Osteoblast (primary cell): ENCODE results near the gene STON2. TPM values are rescaled to one million over a fixed set of nuclear protein-coding genes. Genes with fewer than 3 reads are reported as not detected.

Source experiments
- DNase-seq: peaks from one replicate; pipeline ENCODE4 v3.0.0; 2011; ENCODE audit warnings: low spot score, mixed read lengths; ENCODE audit not compliant: insufficient read length; ENCODE audit errors: missing footprints
- H2AFZ ChIP-seq: 2 replicates; pipeline ENCODE4 v1.6.0; 2011; ENCODE audit warnings: mild to moderate bottlenecking, low read length
- H3K27ac ChIP-seq: 2 replicates; pipeline ENCODE4 v1.5.1; 2011; ENCODE audit warnings: mild to moderate bottlenecking, low read depth, low read length, moderate library complexity
- H3K27me3 ChIP-seq: 2 replicates; pipeline ENCODE4 v1.6.0; 2012; ENCODE audit warnings: mild to moderate bottlenecking, control low read depth, inconsistent platforms, low read length, moderate library complexity; ENCODE audit not compliant: insufficient read depth
- H3K36me3 ChIP-seq: 2 replicates; pipeline ENCODE4 v1.5.1; 2011; ENCODE audit warnings: mild to moderate bottlenecking, low read length, control low read depth, moderate library complexity; ENCODE audit not compliant: insufficient read depth
- H3K4me1 ChIP-seq: 2 replicates; pipeline ENCODE4 v1.5.1; 2011; ENCODE audit warnings: mild to moderate bottlenecking, low read length, control low read depth, moderate library complexity; ENCODE audit not compliant: insufficient read depth
- H3K4me2 ChIP-seq: 2 replicates; pipeline ENCODE4 v1.6.0; 2011; ENCODE audit warnings: mild to moderate bottlenecking, low read length; ENCODE audit not compliant: insufficient read depth
- H3K4me3 ChIP-seq: fragments of 200-600 bp; sonication (generic); 3 replicates; pipeline ENCODE4 v1.5.1; 2012; ENCODE audit warnings: mild to moderate bottlenecking, low read length, inconsistent platforms; ENCODE audit not compliant: insufficient read depth
- H3K79me2 ChIP-seq: 2 replicates; pipeline ENCODE4 v1.6.0; 2012; ENCODE audit warnings: mild to moderate bottlenecking, low read length, control low read depth, inconsistent platforms; ENCODE audit not compliant: insufficient read depth
- H3K9me3 ChIP-seq: 2 replicates; pipeline ENCODE4 v1.5.1; 2011; ENCODE audit warnings: low read depth, low read length, control low read depth
- H4K20me1 ChIP-seq: 2 replicates; pipeline ENCODE4 v1.6.0; 2012; ENCODE audit warnings: mild to moderate bottlenecking, low read length, control low read depth; ENCODE audit not compliant: insufficient read depth
- total RNA-seq: library from RNA; depleted of rRNA; stranded (reverse); fragments of >200 nt; gene quantifications from 2 replicates; pipeline ENCODE4 v1.2.3, GENCODE V29; 2012
- TF ChIP-seq, protein P1 (sequence below): IDR thresholded peaks from 2 replicates; pipeline ENCODE4 v1.5.1; 2011; ENCODE audit warnings: mild to moderate bottlenecking, low read depth, low read length, moderate library complexity; ENCODE audit errors: extremely low read depth

The STON2 gene
- total RNA-seq, 1 donor = 49.6 TPM

DNA sequence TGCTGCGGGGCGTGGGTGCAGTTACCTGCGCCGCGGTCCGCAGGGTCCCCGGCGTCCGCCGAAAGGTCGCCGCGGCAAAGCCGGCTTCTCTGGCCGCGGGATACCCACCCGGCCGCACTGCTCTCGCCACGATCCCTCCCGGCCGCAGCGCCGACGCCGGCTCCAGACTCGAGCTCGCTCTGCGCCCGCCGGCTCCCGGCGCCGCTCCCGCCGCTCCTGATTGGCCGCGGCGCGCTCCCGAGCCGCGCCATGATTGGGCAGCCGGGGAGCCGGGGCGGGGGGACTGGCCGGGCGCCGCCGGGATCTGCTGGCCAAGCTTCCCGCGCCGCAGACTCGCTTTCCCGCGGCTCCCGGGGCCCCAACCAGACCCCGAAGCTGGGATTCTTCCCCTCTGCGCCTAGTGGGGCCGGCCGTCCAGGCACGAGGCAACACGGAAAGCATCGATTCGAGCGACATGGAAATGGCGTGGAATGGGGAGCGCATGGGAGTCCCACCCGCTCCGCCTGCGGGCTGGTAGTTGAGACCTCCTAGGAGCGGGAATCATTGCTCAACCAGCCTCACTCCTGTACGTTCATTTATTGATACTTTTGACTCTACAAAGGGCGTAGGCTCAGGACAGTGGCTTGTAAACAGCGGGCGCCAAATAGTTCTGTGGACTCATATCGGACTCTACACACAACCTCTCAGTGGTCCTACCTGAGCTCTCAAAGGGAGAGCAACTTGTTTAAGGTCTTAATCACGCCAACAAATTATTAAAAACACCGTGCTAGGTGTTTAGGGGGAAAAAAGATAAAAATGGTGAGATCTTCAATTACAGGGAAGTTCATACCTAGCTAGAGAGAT, 36.4 kb upstream of the STON2 start:
- H4K20me1 ChIP-seq = no peaks in the 10 kb centered on the region
- H3K9me3 ChIP-seq = no peaks in the 10 kb centered on the region
- peaks cover 4% of the 10 kb centered on the region for H3K4me1 ChIP-seq
- TF ChIP-seq, protein P1, sequence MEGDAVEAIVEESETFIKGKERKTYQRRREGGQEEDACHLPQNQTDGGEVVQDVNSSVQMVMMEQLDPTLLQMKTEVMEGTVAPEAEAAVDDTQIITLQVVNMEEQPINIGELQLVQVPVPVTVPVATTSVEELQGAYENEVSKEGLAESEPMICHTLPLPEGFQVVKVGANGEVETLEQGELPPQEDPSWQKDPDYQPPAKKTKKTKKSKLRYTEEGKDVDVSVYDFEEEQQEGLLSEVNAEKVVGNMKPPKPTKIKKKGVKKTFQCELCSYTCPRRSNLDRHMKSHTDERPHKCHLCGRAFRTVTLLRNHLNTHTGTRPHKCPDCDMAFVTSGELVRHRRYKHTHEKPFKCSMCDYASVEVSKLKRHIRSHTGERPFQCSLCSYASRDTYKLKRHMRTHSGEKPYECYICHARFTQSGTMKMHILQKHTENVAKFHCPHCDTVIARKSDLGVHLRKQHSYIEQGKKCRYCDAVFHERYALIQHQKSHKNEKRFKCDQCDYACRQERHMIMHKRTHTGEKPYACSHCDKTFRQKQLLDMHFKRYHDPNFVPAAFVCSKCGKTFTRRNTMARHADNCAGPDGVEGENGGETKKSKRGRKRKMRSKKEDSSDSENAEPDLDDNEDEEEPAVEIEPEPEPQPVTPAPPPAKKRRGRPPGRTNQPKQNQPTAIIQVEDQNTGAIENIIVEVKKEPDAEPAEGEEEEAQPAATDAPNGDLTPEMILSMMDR = no peak
- peak overlapping the region; percentile 60 for H3K4me3 ChIP-seq
- peaks cover 65% of the 10 kb centered on the region for H3K27me3 ChIP-seq
- no peaks in the 10 kb centered on the region for H3K79me2 ChIP-seq
- peak overlapping the region; percentile 60 for H2AFZ ChIP-seq
- peak overlapping the region; percentile 76 for H3K4me2 ChIP-seq
- H3K27ac ChIP-seq = no peak overlapping the region
- peak; percentile 98 for DNase-seq
- H3K36me3 ChIP-seq = no peaks in the 10 kb centered on the region

DNA sequence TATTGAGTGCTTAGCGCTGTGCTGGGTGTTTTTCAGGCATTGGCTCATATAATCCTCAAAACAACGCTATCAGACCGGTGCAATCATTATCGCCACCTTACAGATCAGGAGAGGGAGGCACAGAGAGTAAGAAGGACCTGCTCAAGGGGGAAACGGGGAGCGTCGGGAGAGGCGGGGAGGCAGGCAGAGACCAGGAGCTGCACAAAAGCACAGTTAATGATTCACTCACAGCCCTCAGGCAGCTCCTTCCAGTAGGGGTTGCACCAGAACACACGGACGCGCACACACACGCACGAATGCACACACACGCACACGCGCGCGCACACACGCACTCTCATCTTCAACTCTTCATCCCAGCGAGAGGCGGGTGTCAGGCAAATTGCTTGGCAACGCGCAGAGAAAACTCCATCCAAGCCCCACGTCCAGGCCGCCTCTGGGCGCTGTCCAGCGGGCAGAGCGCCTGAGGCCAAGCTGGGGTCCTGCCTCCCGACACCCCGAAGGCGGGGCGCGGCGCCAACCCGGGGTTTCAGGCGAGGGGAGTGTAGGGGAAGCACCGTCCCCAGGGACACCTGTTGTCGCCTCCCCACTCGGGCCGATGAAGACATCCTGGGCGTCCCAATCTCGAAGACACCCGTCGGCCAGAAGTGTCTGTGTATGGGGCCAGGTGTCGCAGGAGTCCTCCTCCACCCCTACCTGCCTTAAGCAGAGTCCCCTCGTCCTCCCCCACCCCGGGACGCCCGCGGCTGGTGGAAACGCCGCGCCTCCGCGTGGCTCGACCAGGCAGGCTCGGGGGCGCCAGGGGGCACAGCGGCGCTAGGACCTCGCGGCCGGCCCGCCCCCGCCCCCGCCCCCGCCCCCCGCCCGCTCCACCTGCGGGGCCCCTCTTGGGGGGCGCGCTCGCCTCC, 35.5 kb upstream of the STON2 start:
- Histone ChIP-seq H3K27me3 (peaks cover 60% of the 10 kb centered on the region), H3K4me1 (peaks cover 4% of the 10 kb centered on the region), H4K20me1 (no peaks in the 10 kb centered on the region), H3K79me2 (no peaks in the 10 kb centered on the region), H3K27ac (no peak overlapping the region), H3K36me3 (no peaks in the 10 kb centered on the region), H3K4me2 (peak overlapping the region; percentile 76), H3K4me3 (peak overlapping the region; percentile 14), H3K9me3 (no peaks in the 10 kb centered on the region), H2AFZ (peak overlapping the region; percentile 38)
- peak; percentile 88 for DNase-seq
- TF ChIP-seq, protein P1 = no peak

DNA sequence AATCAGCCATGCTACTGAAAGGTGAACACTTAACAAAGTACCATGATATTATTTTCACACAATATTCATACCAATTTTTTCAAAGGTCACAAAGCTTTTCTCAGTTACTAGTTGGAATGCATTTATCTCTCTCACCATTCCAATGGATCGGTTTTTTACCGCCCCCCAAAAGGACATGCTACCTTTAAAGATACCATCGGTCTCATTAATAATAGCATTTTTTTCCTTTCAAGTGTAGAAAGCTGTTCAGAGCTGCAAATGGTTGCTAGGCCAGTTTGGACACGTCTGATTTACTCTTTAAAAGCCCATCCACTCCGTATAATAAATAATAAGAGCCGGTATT, 34.9 kb upstream of the STON2 start:
- H3K27me3 ChIP-seq = peaks cover 57% of the 10 kb centered on the region
- no peak overlapping the region for H3K27ac ChIP-seq
- H3K36me3 ChIP-seq = no peaks in the 10 kb centered on the region
- H3K4me2 ChIP-seq = peak overlapping the region; percentile 56
- peaks cover 4% of the 10 kb centered on the region for H3K4me1 ChIP-seq
- H3K9me3 ChIP-seq = no peaks in the 10 kb centered on the region
- H3K79me2 ChIP-seq = no peaks in the 10 kb centered on the region
- no peak for DNase-seq
- no peak overlapping the region for H3K4me3 ChIP-seq
- no peaks in the 10 kb centered on the region for H4K20me1 ChIP-seq
- no peak overlapping the region for H2AFZ ChIP-seq
- TF ChIP-seq, protein P1 = no peak

DNA sequence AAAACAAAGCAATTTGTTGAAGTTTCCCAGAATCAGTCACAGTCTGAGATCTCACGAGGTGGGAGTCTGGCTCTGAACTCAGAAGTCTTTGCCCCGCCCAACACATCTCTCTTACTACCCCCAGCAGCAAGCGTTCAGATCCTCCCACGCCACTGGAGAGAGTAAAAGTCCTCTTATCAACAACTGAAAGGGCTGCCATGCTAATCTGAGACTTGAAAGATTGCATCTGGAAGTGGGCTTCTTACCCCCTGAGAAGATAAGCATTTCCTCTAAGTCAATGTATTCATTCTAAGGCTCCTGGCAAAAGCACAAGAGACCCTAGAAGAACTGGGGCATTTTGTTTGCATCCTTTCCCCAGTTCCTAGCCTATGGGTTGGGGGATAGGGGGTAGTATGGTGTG, 34.1 kb upstream of the STON2 start:
- Histone ChIP-seq H4K20me1 (no peaks in the 10 kb centered on the region), H3K4me2 (no peak overlapping the region), H3K9me3 (no peaks in the 10 kb centered on the region)

More for the DNA sequence above, 34.1 kb upstream of the STON2 start:
- Histone ChIP-seq H3K27ac (no peak overlapping the region), H3K79me2 (no peaks in the 10 kb centered on the region), H3K4me3 (no peak overlapping the region), H3K27me3 (peaks cover 57% of the 10 kb centered on the region), H3K36me3 (no peaks in the 10 kb centered on the region), H3K4me1 (peaks cover 4% of the 10 kb centered on the region), H2AFZ (no peak overlapping the region)
- TF ChIP-seq, protein P1 = no peak
- no peak for DNase-seq
